Tibial nerve (tissue), 4 donors: ENCODE data around the gene AGRP. TPM values are rescaled to one million over a fixed set of nuclear protein-coding genes. Genes with fewer than 3 reads are reported as not detected.
A peak's percentile ranks its signal among the peaks of the same experiment; 100 is the strongest.

Experiments used
- DNase-seq, 2 donors: peaks; one replicate each; pipeline ENCODE4 v3.0.0-alpha.2; 2019; ENCODE audit warnings: low spot score in 2 of 2
- H3K27ac ChIP-seq, 4 donors: fragments of 200-600 bp; sonication (generic) in 3 of 4; one replicate each; pipeline ENCODE4 v1.5.1; 2017 to 2019; ENCODE audit warnings: mild to moderate bottlenecking in 1 of 4
- H3K27me3 ChIP-seq, 2 donors: fragments of 200-600 bp; sonication (generic) in 1 of 2; one replicate each; pipeline versions ENCODE4 v1.5.1 to v1.6.0; 2017 to 2019
- H3K36me3 ChIP-seq, 3 donors: fragments of 200-600 bp; sonication (generic); one replicate each; pipeline ENCODE4 v1.5.1; 2018 to 2019
- H3K4me1 ChIP-seq, 4 donors: fragments of 200-600 bp; sonication (generic) in 3 of 4; one replicate each; pipeline ENCODE4 v1.5.1; 2017 to 2019
- H3K4me3 ChIP-seq, 4 donors: fragments of 200-600 bp; sonication (generic) in 3 of 4; one replicate each; pipeline ENCODE4 v1.5.1; 2017 to 2019; ENCODE audit warnings: mild to moderate bottlenecking in 1 of 4, moderate library complexity in 1 of 4
- H3K9me3 ChIP-seq, 4 donors: fragments of 200-600 bp; sonication (generic) in 3 of 4; one replicate each; pipeline ENCODE4 v1.5.1; 2017 to 2019
- EP300 ChIP-seq, 2 donors: sonication (generic); formaldehyde crosslinking; IDR thresholded peaks; one replicate each; pipeline ENCODE4 v1.6.1; 2017; ENCODE audit warnings: antibody characterized with exemption in 2 of 2, mild to moderate bottlenecking in 1 of 2
- POLR2A ChIP-seq, 2 donors: fragments of 450-650 bp; IDR thresholded peaks; one replicate each; pipeline ENCODE4 v1.6.1; 2017; ENCODE audit warnings: antibody characterized with exemption in 2 of 2, mild to moderate bottlenecking in 2 of 2, moderate library complexity in 2 of 2
- WGBS, 2 donors: methylation state at CpG; one replicate each; pipeline ENCODE4 v1.1.5; 2018; 5-methylcytosine and 5-hydroxymethylcytosine counted together
- total RNA-seq, 4 donors: library from RNA; depleted of rRNA; stranded (reverse); fragments of >200 nt; gene quantifications; one replicate each; pipeline ENCODE4 v1.1.0, GENCODE V29; 2016
- TF ChIP-seq, protein P1 (sequence below), 5 experiments: fragments of 200-600 bp in 3 of 5; fragments of 450-650 bp in 2 of 5; sonication (generic) in 3 of 5; IDR thresholded peaks; one replicate each; pipeline ENCODE4 v1.5.1; 2016 to 2019; ENCODE audit warnings: antibody characterized with exemption in 5 of 5, mild to moderate bottlenecking in 3 of 5, moderate library complexity in 2 of 5

The AGRP gene
- total RNA-seq, 4 donors from 2014 or later, result not detected

DNA sequence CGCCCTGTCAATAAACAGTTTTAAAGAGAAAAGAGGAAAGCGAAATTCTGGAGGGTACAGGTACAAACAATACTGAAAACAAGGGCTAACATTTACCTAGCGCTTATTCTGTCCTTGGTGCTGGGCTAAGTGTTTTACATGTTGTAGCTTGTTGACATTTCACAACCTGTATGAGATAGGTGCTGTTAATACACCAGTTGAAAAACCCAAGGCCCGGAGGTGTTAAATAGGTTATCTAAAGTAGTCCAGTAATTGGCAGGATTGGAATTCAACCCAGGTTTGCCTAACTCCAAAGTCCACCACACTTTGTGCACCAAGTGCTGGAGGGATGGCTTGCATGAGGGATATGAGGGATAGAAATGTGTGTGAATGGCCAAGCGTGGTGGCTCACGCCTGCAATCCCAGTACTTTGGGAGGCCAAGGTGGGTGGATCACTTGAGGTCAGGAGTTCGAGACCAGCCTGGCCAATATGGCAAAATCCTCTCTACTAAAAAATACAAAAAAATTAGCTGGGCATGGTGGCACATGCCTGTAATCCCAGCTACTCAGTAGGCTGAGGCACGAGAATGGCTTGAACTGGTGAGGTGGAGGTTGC lies 5.3 kb downstream of the AGRP start:
- WGBS, 2 donors, result 87 to 91% methylated on average over 8 of the region's 8 CpGs
- no peaks in the 10 kb centered on the region for H3K27me3 ChIP-seq
- H3K27ac ChIP-seq, result no peak overlapping the region
- no peak for DNase-seq
- peaks cover 0 to 53% (median 22%) of the 10 kb centered on the region in 4 donors for H3K4me1 ChIP-seq
- no peak overlapping the region for H3K4me3 ChIP-seq
- H3K36me3 ChIP-seq, result no peaks in the 10 kb centered on the region
- TF ChIP-seq EP300 (IDR thresholded peaks at IDR 0.05), result no peak
- TF ChIP-seq, protein P1, sequence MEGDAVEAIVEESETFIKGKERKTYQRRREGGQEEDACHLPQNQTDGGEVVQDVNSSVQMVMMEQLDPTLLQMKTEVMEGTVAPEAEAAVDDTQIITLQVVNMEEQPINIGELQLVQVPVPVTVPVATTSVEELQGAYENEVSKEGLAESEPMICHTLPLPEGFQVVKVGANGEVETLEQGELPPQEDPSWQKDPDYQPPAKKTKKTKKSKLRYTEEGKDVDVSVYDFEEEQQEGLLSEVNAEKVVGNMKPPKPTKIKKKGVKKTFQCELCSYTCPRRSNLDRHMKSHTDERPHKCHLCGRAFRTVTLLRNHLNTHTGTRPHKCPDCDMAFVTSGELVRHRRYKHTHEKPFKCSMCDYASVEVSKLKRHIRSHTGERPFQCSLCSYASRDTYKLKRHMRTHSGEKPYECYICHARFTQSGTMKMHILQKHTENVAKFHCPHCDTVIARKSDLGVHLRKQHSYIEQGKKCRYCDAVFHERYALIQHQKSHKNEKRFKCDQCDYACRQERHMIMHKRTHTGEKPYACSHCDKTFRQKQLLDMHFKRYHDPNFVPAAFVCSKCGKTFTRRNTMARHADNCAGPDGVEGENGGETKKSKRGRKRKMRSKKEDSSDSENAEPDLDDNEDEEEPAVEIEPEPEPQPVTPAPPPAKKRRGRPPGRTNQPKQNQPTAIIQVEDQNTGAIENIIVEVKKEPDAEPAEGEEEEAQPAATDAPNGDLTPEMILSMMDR (IDR thresholded peaks at IDR 0.05), result no peak
- no peak for TF ChIP-seq POLR2A (IDR thresholded peaks at IDR 0.05)
- no peaks in the 10 kb centered on the region for H3K9me3 ChIP-seq

DNA sequence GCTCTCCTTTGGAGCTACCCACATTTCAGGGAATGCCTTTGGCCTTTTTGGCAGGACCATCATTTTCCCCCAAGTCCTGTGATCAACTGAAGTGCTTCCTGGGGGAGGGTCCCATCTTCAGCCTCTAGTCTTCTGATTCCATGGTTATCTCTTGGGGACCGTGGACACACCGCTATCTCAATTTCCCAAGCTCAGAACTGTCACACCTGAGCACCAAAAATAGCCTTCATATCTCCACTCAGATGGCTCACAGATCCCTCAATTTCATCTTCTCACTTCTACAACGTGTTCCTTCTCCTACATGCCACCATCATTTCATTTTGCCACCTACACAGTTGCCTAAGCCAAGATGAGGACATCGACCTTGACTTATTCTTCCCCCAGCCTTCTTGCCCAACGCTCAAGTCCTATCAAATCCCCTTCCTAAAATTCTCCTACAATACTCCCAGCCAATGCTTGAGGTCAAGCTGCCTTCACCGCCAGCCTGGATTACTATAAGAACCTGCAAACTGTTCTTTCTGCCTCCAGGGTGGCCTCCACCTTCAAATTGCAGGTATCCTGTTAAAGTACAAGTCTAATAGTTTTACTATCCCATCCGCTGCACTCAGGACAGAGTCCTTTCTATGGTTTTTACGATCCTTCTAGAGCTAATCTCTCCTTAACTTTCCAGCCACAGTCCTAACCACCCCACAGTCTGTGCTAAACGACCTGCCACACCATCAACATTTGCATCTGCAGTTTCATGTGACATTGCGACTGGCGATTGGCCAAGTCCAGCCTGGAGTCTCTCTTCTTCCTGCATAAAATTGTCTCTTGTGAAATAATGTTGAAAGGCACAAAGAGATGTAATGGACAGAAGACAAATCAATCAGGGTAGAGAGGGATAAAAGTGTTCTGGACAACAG lies 8.5 kb downstream of the AGRP start:
- Histone ChIP-seq H3K36me3 (no peaks in the 10 kb centered on the region), H3K9me3 (no peaks in the 10 kb centered on the region), H3K4me3 (no peak overlapping the region), H3K27me3 (no peaks in the 10 kb centered on the region), H3K27ac (no peak overlapping the region), H3K4me1 (peaks cover 0 to 44% (median 17%) of the 10 kb centered on the region in 4 donors)
- TF ChIP-seq EP300 (IDR thresholded peaks at IDR 0.05), result no peak
- TF ChIP-seq, protein P1 (IDR thresholded peaks at IDR 0.05), result no peak
- TF ChIP-seq POLR2A (IDR thresholded peaks at IDR 0.05), result no peak
- no peak for DNase-seq
- WGBS, 2 donors, result 82 to 86% methylated on average over 11 of the region's 11 CpGs

DNA sequence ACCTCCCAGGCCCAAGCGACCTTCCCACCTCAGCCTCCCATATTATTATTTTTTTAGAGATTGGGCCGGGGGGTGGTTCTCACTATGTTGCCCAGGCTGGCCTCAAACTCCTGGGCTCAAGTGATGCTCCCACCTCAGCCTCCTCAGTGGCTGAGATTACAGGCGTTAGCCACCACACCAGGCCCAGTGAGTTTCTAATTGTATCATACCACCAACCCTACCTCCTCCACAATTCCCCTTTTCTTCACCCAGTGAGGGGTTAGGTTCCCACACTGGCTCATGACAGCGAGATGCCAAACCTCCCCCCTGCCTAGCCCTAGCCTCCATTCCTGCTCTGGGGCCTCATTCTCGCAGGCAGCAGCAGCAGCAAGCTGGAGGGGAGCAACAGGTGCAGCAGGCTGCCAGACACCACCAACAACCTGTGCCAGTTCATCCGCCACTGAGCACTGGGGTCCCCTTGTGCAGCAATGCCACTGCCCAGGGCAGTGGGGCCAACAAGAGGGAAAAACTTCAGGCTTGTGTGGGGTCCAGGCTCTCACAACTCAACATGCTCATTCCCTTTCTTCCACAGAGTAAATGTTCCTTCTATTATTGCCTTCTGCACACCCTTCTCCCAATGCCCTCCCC lies 11.5 kb downstream of the AGRP start:
- H3K27ac ChIP-seq, result no peak overlapping the region
- H3K4me3 ChIP-seq, result no peak overlapping the region

DNA sequence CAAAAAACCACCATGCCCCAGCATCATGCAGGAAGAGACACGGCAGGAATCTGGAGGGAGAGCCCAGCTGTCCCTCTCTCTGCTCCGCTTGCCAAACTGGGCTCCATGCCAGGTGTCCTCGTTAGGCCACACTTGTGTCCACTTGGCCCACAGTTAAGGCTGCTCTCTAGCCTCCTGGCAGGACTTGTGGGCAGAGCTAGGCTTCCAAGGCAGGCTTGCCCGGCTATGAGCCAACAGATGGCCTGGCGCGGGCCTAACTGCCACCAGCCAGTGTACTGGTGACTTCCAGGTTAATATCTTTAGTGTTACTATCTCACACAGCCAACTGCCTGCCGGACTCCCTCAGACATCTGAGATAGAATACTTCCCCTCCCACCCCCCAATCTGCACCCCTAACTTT lies 13.0 kb downstream of the AGRP start:
- Histone ChIP-seq H3K4me1 (peaks cover 0 to 33% (median 12%) of the 10 kb centered on the region in 4 donors), H3K27ac (peak overlapping the region in 1 of 4 donors; percentile 14), H3K36me3 (no peaks in the 10 kb centered on the region), H3K9me3 (no peaks in the 10 kb centered on the region), H3K4me3 (no peak overlapping the region), H3K27me3 (no peaks in the 10 kb centered on the region)
- peak in 1 of 2 donors; percentile 52 for DNase-seq
- TF ChIP-seq, protein P1 (IDR thresholded peaks at IDR 0.05), result no peak
- no peak for TF ChIP-seq POLR2A (IDR thresholded peaks at IDR 0.05)
- no peak for TF ChIP-seq EP300 (IDR thresholded peaks at IDR 0.05)
- WGBS, 2 donors, result 38 to 46% methylated on average over 7 of the region's 7 CpGs

More for the DNA sequence above, 11.5 kb downstream of the AGRP start:
- H3K4me1 ChIP-seq, result peaks cover 0 to 35% (median 9%) of the 10 kb centered on the region in 4 donors
- no peaks in the 10 kb centered on the region for H3K9me3 ChIP-seq
- no peaks in the 10 kb centered on the region for H3K27me3 ChIP-seq
- H3K36me3 ChIP-seq, result no peaks in the 10 kb centered on the region
- no peak for DNase-seq
- TF ChIP-seq POLR2A (IDR thresholded peaks at IDR 0.05) (no peak), EP300 (IDR thresholded peaks at IDR 0.05) (no peak)
- 87 to 96% methylated on average over 6 of the region's 6 CpGs for WGBS, 2 donors

DNA sequence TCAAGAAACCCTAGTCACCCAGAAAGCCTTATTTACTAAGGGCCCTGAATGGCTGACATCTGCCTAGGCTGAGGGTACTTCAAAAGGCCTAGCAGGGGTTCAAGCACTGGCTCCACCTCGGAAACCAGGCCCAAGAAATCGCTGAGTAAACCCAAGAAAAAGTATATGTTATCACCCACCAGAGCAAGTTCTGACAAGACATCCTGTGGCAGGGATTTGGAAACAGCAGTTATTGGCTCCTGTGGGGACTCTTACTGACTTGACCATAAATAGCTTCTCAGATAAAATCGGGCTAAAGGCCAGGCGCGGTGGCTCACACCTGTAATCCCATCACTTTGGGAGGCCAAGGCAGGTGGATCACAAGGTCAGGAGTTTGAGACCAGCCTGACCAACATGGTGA lies 14.6 kb downstream of the AGRP start:
- no peaks in the 10 kb centered on the region for H3K27me3 ChIP-seq
- 90 to 94% methylated on average over 5 of the region's 5 CpGs for WGBS, 2 donors
- H3K4me1 ChIP-seq, result peaks cover 0 to 46% (median 19%) of the 10 kb centered on the region in 4 donors
- TF ChIP-seq POLR2A (IDR thresholded peaks at IDR 0.05) (no peak), EP300 (IDR thresholded peaks at IDR 0.05) (no peak)
- TF ChIP-seq, protein P1 (IDR thresholded peaks at IDR 0.05), result no peak
- H3K27ac ChIP-seq, result no peak overlapping the region
- H3K9me3 ChIP-seq, result no peaks in the 10 kb centered on the region
- H3K36me3 ChIP-seq, result no peaks in the 10 kb centered on the region
- no peak overlapping the region for H3K4me3 ChIP-seq
- DNase-seq, result no peak
